Activated naive CD8-positive, alpha-beta T cell (primary cell): ENCODE results near the gene SEMA3C.

Source experiments
- H3K27ac Mint-ChIP-seq: one replicate; pipeline ENCODE4 v1.8.0; 2021; ENCODE audit warnings: mixed read lengths
- H3K27me3 Mint-ChIP-seq: one replicate; pipeline ENCODE4 v1.8.0; 2021; ENCODE audit warnings: mixed read lengths
- H3K36me3 Mint-ChIP-seq: one replicate; pipeline ENCODE4 v1.8.0; 2021; ENCODE audit warnings: mixed read lengths
- H3K4me1 Mint-ChIP-seq: one replicate; pipeline ENCODE4 v1.8.0; 2021; ENCODE audit warnings: low read depth, mixed read lengths
- H3K4me3 Mint-ChIP-seq: one replicate; pipeline ENCODE4 v1.8.0; 2021; ENCODE audit warnings: mild to moderate bottlenecking, mixed read lengths
- H3K9me3 Mint-ChIP-seq: one replicate; pipeline ENCODE4 v1.8.0; 2021; ENCODE audit warnings: low read depth, mixed read lengths

SEMA3C gene

GRCh38 chr7:80908360-80908797 is 10.5 kb downstream of the SEMA3C start:
- no peak overlapping the region for H3K27ac Mint-ChIP-seq
- H3K27me3 Mint-ChIP-seq: no peaks in the 10 kb centered on the region
- peaks cover 7% of the 10 kb centered on the region for H3K9me3 Mint-ChIP-seq
- no peaks in the 10 kb centered on the region for H3K4me1 Mint-ChIP-seq
- no peak overlapping the region for H3K4me3 Mint-ChIP-seq
- H3K36me3 Mint-ChIP-seq: no peaks in the 10 kb centered on the region

DNA sequence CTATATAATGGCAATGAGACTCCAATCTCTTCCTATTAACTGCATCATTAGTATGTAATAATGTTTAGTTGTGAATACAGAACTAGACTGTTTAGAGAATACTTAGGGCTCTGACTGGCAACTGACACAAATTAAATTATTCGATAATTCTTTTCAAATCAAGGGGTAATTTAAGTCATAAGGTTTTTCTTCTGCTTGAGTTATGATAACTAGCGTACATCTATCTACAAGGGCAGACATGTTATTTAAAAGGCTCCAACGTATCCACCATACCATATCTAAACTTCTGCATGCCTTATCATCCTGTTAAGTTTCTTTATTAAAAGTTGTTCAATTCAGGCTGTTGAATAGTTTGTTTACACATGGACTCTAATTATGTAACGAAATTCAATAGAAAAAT is 11.2 kb downstream of the SEMA3C start:
- no peaks in the 10 kb centered on the region for H3K27me3 Mint-ChIP-seq
- no peaks in the 10 kb centered on the region for H3K36me3 Mint-ChIP-seq
- H3K9me3 Mint-ChIP-seq: peaks cover 7% of the 10 kb centered on the region
- no peak overlapping the region for H3K27ac Mint-ChIP-seq
- H3K4me3 Mint-ChIP-seq: no peak overlapping the region
- no peaks in the 10 kb centered on the region for H3K4me1 Mint-ChIP-seq

DNA sequence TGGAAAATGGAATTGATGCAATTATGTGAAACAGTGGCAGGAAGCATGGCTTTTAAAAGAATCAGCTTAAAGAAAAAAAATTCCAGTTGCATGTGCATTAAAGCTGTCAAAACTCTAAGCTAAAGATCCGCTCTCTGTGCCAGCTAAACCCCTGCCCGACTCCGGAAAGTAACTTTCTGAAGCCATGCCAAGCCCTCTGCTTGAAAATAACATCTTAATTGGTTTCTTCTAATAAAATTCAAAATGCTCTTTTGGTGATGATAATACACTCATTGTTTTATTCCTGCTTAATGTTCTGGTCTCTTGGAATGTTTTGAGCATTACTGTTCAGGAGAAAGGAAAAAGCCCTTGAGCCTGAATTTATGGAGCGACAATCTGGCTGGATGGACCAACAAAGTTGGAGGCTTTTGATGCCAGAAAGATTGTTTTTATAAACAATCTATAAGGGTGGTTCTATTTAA is 11.7 kb downstream of the SEMA3C start:
- no peaks in the 10 kb centered on the region for H3K4me1 Mint-ChIP-seq
- no peaks in the 10 kb centered on the region for H3K36me3 Mint-ChIP-seq
- no peak overlapping the region for H3K4me3 Mint-ChIP-seq
- peaks cover 3% of the 10 kb centered on the region for H3K9me3 Mint-ChIP-seq
- no peaks in the 10 kb centered on the region for H3K27me3 Mint-ChIP-seq
- no peak overlapping the region for H3K27ac Mint-ChIP-seq

DNA sequence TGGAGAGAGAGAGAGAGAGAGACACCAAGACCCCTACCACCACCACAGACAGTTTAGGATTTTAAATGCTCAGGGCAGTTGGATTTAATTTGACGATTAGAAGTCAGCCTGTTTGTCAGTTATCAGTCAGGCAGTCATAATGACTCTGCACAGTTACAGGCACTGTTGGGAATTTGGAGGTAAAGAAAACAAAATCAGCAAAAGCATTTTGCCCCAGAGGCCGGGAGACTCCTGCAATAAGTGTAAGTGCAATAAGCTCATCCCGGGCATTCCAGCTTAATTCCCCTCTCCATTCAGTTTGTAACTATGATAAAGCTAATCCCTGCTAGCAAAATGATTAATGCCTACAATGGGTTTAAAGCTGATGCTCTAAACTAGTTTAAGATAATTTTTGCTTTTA is 13.5 kb downstream of the SEMA3C start:
- Mint-ChIP-seq H3K27me3 (no peaks in the 10 kb centered on the region), H3K36me3 (no peaks in the 10 kb centered on the region), H3K4me3 (no peak overlapping the region), H3K4me1 (no peaks in the 10 kb centered on the region), H3K27ac (no peak overlapping the region), H3K9me3 (no peaks in the 10 kb centered on the region)

GRCh38 chr7:80902716-80903308 is 16.0 kb downstream of the SEMA3C start:
- H3K4me3 Mint-ChIP-seq: no peak overlapping the region
- no peaks in the 10 kb centered on the region for H3K4me1 Mint-ChIP-seq
- H3K27me3 Mint-ChIP-seq: no peaks in the 10 kb centered on the region
- H3K9me3 Mint-ChIP-seq: no peaks in the 10 kb centered on the region
- H3K36me3 Mint-ChIP-seq: no peaks in the 10 kb centered on the region
- no peak overlapping the region for H3K27ac Mint-ChIP-seq

DNA sequence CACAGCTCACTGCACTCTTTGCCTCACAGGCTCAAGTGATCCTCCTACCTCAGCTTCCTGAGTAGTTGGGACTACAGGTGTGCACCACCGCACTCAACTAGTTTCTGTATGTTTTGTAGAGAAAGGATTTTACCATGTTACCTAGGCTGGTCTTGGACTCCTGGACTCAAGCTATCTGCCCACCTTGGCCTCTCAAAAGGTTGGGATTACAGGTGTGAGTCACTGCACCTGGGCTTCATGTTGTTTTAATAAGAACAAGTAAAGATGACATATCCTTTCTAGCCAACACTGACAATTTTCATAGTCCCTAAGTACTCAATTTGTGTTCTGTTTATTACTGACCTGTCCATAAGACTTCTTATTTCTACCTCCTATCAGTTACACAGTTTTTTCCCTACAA is 16.8 kb downstream of the SEMA3C start:
- Mint-ChIP-seq H3K27me3 (no peaks in the 10 kb centered on the region), H3K4me3 (no peak overlapping the region), H3K36me3 (no peaks in the 10 kb centered on the region), H3K4me1 (no peaks in the 10 kb centered on the region), H3K9me3 (no peaks in the 10 kb centered on the region), H3K27ac (no peak overlapping the region)

- H3K27me3 Mint-ChIP-seq: no peaks in the 10 kb centered on the region
- H3K4me3 Mint-ChIP-seq: no peak overlapping the region
- no peak overlapping the region for H3K27ac Mint-ChIP-seq
- H3K4me1 Mint-ChIP-seq: no peaks in the 10 kb centered on the region
- no peaks in the 10 kb centered on the region for H3K36me3 Mint-ChIP-seq
- H3K9me3 Mint-ChIP-seq: no peaks in the 10 kb centered on the region
Observed at GRCh38 chr7:80900583-80901576, 18.0 kb downstream of the SEMA3C start.

GRCh38 chr7:80896906-80897598 is 21.8 kb downstream of the SEMA3C start:
- no peaks in the 10 kb centered on the region for H3K4me1 Mint-ChIP-seq
- H3K9me3 Mint-ChIP-seq: no peaks in the 10 kb centered on the region
- H3K4me3 Mint-ChIP-seq: no peak overlapping the region
- H3K27me3 Mint-ChIP-seq: no peaks in the 10 kb centered on the region
- no peaks in the 10 kb centered on the region for H3K36me3 Mint-ChIP-seq
- no peak overlapping the region for H3K27ac Mint-ChIP-seq

DNA sequence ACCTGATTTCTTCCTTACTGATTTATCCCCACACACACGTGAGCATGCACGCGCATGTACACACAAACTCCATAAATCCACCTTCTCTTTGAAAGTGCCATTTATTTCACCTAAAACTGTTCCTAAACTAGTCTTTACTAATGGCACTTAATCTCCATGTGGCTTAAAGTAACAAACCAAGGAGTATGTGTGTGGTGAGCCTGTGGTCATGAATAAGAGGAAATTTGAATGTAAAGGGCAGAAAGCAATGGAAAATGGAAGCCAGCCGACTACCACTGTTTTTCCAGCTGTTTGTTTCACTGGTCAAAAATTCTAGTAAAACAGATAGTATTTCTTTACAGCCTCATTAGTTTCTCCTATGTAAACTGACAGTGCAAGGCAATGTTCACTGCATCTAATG is 23.8 kb downstream of the SEMA3C start:
- H3K4me1 Mint-ChIP-seq: no peaks in the 10 kb centered on the region
- no peaks in the 10 kb centered on the region for H3K27me3 Mint-ChIP-seq

GRCh38 chr7:80891259-80891544 is 27.6 kb downstream of the SEMA3C start:
- no peaks in the 10 kb centered on the region for H3K9me3 Mint-ChIP-seq
- H3K27me3 Mint-ChIP-seq: no peaks in the 10 kb centered on the region
- H3K4me3 Mint-ChIP-seq: no peak overlapping the region
- no peak overlapping the region for H3K27ac Mint-ChIP-seq
- no peaks in the 10 kb centered on the region for H3K4me1 Mint-ChIP-seq
- H3K36me3 Mint-ChIP-seq: no peaks in the 10 kb centered on the region

More for the DNA sequence above, 23.8 kb downstream of the SEMA3C start:
- H3K9me3 Mint-ChIP-seq: no peaks in the 10 kb centered on the region
- no peak overlapping the region for H3K4me3 Mint-ChIP-seq
- H3K27ac Mint-ChIP-seq: no peak overlapping the region
- H3K36me3 Mint-ChIP-seq: no peaks in the 10 kb centered on the region

DNA sequence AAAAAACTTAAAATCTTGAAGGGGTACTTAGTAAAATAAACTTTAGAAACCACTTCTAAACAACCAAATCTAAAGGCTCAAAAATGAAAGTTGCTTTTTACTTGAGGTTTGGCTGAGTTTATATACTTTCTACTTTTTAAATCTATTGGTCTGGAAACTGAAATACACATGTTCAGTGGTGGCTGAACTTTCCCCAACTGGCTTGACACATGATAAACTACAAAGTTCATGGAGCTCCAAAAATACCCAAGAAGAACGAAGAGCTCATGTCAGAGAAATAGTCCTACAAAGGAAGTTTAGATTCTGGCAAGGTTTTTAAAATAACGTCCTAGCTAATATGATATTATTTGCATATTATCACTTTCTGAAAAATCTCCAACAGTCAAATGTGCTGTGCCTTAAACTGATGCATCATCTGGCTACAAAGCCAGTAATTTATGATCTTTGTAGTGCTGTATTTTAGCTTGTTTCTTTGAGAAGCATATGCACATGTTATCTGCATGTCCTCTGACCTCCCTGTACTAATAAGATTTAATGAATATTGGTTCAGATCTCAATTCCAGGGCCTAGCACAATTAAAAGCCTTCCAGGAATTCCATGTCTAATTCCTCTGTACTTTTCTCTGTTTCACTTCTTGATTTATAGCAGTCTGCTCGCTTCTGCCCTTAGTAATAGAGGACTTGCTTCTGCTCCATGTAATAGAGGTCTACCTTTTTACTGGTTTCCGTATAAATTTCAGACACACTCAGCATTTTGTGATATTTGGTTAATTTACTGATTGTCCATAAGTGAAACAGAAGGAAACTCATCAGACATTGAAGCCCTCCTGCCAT is 28.2 kb downstream of the SEMA3C start:
- no peaks in the 10 kb centered on the region for H3K27me3 Mint-ChIP-seq

DNA sequence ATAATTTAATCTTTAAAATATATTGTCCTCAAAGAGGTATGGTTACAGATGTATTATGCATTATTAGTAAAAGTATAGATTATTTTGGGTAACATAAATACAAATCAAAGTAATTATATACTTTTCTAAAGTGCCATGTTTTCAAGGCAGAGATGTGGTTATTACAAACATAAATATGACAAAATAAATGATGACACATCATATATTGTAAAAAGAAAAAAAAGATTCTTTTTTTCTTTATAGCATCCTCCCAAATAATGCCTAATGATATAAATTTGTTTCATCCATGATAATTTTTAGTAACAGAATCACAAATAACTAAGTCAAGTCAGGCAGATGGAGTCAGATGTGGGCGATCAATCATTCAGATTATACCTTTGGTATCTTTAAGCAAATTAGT is 29.3 kb downstream of the SEMA3C start:
- H3K9me3 Mint-ChIP-seq: no peaks in the 10 kb centered on the region
- H3K27me3 Mint-ChIP-seq: no peaks in the 10 kb centered on the region

More for the DNA sequence above, 28.2 kb downstream of the SEMA3C start:
- Mint-ChIP-seq H3K9me3 (no peaks in the 10 kb centered on the region), H3K27ac (no peak overlapping the region), H3K4me3 (no peak overlapping the region), H3K36me3 (no peaks in the 10 kb centered on the region), H3K4me1 (no peaks in the 10 kb centered on the region)

DNA sequence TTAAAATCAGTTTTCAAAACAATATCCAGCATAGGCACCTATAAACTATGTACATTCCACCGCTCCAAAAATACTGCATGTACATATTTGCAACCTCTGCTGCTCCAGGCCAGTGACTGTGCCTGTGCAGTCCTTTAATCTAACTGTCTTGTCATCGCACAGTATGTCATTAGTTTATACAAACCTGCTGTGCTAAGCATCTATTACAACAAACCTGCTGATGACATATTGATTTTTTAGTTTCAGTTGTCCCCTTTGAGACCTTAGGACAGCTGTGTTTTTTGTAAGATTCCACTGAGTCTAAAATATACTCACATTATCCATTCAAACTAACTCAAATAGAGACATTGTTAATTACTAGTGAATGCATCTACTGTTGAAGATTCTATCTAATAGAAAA is 33.1 kb downstream of the SEMA3C start:
- H3K36me3 Mint-ChIP-seq: no peaks in the 10 kb centered on the region
- H3K9me3 Mint-ChIP-seq: no peaks in the 10 kb centered on the region
- H3K27me3 Mint-ChIP-seq: no peaks in the 10 kb centered on the region
- no peak overlapping the region for H3K4me3 Mint-ChIP-seq
- no peaks in the 10 kb centered on the region for H3K4me1 Mint-ChIP-seq
- no peak overlapping the region for H3K27ac Mint-ChIP-seq

More for the DNA sequence above, 29.3 kb downstream of the SEMA3C start:
- Mint-ChIP-seq H3K4me3 (no peak overlapping the region), H3K4me1 (no peaks in the 10 kb centered on the region), H3K27ac (no peak overlapping the region), H3K36me3 (no peaks in the 10 kb centered on the region)

DNA sequence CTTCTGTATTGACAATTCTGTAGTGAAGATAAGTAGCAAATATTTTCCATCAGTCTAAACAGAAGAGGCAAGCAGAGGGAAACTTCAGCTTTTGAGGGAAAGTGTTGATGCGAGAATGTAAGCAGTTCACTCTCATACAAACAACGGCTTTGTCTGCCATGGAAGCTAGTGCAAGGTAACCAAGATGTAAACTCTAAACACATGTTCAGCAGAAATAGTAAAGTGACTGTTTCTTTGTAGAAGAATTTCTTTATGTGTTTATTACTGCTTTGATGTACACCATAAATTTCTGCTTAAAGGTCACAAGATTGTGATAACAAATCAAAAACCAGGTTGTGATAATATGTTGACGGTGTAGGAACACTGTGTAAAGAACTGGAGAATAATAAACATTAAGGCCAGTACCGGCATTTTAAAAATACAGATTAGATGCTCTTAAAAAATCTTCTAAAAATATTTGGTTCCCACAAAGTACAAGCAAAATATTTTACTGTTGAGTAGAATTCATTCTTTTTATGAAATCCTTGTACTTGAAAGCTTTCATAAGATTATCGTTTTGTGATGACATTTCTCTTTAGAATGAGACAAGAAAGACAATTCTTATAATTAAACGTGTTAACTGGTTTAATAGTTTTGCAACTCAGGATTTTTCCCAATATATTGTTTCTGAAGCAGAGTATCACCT is 34.2 kb downstream of the SEMA3C start:
- H3K36me3 Mint-ChIP-seq: no peaks in the 10 kb centered on the region
- no peaks in the 10 kb centered on the region for H3K4me1 Mint-ChIP-seq
- H3K9me3 Mint-ChIP-seq: no peaks in the 10 kb centered on the region
- H3K27me3 Mint-ChIP-seq: no peaks in the 10 kb centered on the region
- no peak overlapping the region for H3K27ac Mint-ChIP-seq
- H3K4me3 Mint-ChIP-seq: no peak overlapping the region
